ENCODE data around the gene SDR42E1.

SDR42E1 gene

DNA sequence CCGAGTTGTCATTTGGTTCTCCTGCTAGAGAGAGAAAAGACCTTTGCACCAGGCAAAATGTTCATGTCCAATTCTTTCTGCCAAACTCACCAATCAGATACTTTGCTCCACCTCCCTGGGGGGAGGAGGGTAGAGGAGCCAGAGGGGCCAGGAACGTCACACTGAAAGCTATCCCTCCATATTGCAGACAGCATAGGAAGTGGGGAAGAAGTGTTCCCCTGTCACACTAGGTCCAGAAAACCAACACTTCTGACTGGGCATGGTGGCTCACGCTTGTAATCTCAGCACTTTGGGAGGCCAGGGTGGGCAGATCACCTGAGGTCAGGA lies 33.3 kb upstream of the SDR42E1 start:
- TF ChIP-seq SIN3A (IDR thresholded peaks at IDR 0.05; ENCODE audit: borderline replicate concordance, insufficient read depth, low read length) (no peak), POLR2AphosphoS5 (IDR thresholded peaks at IDR 0.05; ENCODE audit: low read depth, low read length) (no peak), FOXP2 (optimal IDR thresholded peaks at IDR 0.05; ENCODE audit: borderline replicate concordance, extremely low read depth, extremely low read length, insufficient read depth) (no peak), TAF1 (IDR thresholded peaks at IDR 0.05; ENCODE audit: borderline replicate concordance, insufficient read depth, low read length) (no peak)
- TF ChIP-seq, protein P1, sequence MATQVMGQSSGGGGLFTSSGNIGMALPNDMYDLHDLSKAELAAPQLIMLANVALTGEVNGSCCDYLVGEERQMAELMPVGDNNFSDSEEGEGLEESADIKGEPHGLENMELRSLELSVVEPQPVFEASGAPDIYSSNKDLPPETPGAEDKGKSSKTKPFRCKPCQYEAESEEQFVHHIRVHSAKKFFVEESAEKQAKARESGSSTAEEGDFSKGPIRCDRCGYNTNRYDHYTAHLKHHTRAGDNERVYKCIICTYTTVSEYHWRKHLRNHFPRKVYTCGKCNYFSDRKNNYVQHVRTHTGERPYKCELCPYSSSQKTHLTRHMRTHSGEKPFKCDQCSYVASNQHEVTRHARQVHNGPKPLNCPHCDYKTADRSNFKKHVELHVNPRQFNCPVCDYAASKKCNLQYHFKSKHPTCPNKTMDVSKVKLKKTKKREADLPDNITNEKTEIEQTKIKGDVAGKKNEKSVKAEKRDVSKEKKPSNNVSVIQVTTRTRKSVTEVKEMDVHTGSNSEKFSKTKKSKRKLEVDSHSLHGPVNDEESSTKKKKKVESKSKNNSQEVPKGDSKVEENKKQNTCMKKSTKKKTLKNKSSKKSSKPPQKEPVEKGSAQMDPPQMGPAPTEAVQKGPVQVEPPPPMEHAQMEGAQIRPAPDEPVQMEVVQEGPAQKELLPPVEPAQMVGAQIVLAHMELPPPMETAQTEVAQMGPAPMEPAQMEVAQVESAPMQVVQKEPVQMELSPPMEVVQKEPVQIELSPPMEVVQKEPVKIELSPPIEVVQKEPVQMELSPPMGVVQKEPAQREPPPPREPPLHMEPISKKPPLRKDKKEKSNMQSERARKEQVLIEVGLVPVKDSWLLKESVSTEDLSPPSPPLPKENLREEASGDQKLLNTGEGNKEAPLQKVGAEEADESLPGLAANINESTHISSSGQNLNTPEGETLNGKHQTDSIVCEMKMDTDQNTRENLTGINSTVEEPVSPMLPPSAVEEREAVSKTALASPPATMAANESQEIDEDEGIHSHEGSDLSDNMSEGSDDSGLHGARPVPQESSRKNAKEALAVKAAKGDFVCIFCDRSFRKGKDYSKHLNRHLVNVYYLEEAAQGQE (IDR thresholded peaks at IDR 0.05; ENCODE audit: insufficient read depth in 1 of 2, low read depth in 2 of 2, low read length in 2 of 2), result no peak

DNA sequence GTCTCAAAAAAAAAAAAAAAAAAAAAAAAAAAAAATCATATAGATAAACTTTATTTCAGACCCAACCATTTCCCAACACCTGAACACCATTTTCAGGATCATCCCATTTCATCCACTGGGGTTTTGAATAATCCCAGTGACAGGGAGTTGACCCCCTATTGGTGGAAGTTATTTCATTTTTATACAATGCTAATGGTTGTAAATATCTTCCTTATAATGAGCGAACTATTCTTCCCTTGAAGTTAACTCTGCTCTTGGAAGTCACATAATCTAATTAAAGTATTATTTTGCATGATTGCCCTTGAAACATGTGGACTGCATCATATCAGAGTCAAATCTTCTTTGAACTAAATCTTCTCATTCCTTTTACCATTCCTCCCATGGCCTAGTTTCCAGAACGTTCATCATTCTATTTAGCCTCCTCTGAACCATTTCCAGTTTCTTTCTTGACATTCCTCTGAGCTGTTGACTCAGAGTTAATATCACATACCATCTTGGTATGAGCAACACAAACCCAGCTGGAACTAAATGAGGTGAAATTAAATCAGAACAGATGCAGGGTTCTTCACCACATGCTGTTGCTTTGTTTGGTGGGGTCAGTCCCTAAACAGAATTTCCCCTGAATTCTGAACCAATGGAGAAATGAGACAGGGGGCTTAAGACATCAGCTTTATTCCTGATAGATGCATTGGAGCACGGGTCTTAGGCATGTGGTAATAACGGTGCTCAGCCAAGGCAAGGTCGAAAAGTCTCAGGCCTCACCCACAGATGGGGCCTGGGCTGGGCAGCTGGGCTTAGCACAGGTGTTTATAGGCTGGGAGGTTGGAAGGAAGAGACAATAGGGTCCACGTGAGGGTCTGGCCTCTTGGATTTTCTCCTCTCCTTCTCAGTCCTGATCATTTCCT lies 32.7 kb upstream of the SDR42E1 start:
- TF ChIP-seq FOXP2 (optimal IDR thresholded peaks at IDR 0.05; ENCODE audit: borderline replicate concordance, extremely low read depth, extremely low read length, insufficient read depth) (no peak), TAF1 (IDR thresholded peaks at IDR 0.05; ENCODE audit: borderline replicate concordance, insufficient read depth, low read length) (no peak), POLR2AphosphoS5 (IDR thresholded peaks at IDR 0.05; ENCODE audit: low read depth, low read length) (no peak), SIN3A (IDR thresholded peaks at IDR 0.05; ENCODE audit: borderline replicate concordance, insufficient read depth, low read length) (no peak)
- TF ChIP-seq, protein P1 (IDR thresholded peaks at IDR 0.05; ENCODE audit: insufficient read depth in 1 of 2, low read depth in 2 of 2, low read length in 2 of 2), result no peak

DNA sequence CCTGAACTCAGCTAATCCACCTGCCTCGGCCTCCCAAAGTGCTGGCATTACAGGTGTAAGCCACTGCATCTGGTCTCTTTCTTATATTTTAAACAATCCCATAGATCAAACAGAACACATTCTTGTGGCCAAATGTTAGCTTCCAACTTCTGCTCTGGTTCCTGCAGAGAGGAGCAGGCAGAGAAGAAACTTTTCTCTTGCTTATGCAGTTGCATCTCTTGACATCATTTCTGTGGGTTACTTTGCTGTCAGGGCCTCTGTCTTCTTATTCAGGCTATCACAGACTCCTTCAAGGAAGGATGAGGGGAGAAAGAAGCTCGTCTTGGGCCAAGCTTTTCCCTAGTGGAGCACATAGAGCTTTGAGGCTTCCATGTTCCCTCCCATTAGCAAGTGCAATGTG lies 31.6 kb upstream of the SDR42E1 start:
- TF ChIP-seq FOXP2 (optimal IDR thresholded peaks at IDR 0.05; ENCODE audit: borderline replicate concordance, extremely low read depth, extremely low read length, insufficient read depth) (no peak), POLR2AphosphoS5 (IDR thresholded peaks at IDR 0.05; ENCODE audit: low read depth, low read length) (no peak), TAF1 (IDR thresholded peaks at IDR 0.05; ENCODE audit: borderline replicate concordance, insufficient read depth, low read length) (no peak), SIN3A (IDR thresholded peaks at IDR 0.05; ENCODE audit: borderline replicate concordance, insufficient read depth, low read length) (no peak)
- TF ChIP-seq, protein P1 (IDR thresholded peaks at IDR 0.05; ENCODE audit: insufficient read depth in 1 of 2, low read depth in 2 of 2, low read length in 2 of 2), result no peak

DNA sequence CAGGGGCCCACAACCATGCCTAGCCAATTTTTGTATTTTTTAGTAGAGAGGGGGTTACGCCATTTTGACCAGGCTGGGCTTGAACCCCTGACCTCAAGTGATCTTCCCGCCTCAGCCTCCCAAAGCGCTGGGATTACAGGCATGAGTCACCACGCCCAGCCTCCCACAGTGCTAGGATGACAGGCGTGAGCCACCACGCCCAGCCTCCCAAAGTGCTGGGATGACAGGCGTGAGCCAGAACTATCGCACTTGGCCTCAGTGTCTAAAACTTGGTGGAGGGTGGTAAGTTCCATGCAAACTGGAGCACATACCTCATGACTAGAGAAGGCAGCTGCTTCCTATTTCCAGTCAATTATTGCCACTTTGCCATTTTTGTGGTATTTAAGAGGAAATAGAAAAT lies 30.9 kb upstream of the SDR42E1 start:
- TF ChIP-seq TAF1 (IDR thresholded peaks at IDR 0.05; ENCODE audit: borderline replicate concordance, insufficient read depth, low read length) (no peak), POLR2AphosphoS5 (IDR thresholded peaks at IDR 0.05; ENCODE audit: low read depth, low read length) (no peak)
- TF ChIP-seq, protein P1 (IDR thresholded peaks at IDR 0.05; ENCODE audit: insufficient read depth in 1 of 2, low read depth in 2 of 2, low read length in 2 of 2), result no peak

Data from PFSK-1 (cell line).